HG03520 (cell line): ENCODE measurements around the gene SPATS2L.

Experiments
- ATAC-seq: cut with Tn5 transposase; IDR thresholded peaks from one replicate; pipeline ENCODE4 v1.9.1; 2021; ENCODE audit warnings: mild to moderate bottlenecking, moderate library complexity; ENCODE audit not compliant: unreplicated experiment

The SPATS2L gene, protein sequence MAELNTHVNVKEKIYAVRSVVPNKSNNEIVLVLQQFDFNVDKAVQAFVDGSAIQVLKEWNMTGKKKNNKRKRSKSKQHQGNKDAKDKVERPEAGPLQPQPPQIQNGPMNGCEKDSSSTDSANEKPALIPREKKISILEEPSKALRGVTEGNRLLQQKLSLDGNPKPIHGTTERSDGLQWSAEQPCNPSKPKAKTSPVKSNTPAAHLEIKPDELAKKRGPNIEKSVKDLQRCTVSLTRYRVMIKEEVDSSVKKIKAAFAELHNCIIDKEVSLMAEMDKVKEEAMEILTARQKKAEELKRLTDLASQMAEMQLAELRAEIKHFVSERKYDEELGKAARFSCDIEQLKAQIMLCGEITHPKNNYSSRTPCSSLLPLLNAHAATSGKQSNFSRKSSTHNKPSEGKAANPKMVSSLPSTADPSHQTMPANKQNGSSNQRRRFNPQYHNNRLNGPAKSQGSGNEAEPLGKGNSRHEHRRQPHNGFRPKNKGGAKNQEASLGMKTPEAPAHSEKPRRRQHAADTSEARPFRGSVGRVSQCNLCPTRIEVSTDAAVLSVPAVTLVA

DNA sequence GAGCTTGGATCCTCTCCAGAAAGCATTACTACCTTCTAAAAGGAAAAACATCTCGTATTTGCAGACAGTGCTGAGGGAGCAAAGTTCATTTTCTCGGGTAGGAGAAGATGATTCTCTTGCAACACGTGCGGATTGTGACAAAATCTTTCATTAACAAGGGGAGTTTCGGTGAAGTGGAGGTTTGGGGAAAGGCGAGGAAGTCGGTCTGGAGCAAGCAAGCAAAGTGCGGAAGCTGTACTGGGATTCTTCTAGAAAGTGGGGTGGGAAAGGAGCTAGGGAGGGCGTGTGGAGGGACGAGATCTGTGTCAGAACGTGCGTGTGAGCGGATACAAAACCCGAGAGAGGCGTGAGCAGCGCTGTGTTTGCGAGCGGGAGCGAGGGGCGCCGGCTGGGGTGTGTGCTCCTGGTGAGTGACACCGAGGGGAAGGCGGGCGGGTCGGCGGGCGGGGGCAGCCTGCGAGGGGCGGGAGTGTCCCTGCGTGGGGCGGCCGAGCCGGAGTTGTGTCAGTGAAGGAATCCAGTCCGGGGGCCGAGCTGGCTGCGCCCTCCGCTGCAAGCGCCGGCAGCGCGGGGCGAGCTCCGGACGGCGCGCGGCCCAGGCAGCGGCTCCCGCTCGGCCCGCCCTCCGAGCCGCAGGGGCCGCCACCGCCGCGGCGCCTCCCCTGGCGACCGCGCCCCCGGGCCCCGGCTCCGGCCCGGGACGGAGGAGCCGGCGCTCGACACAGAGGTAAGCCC lies at the start of gene SPATS2L:
Gene SPATS2L, plus strand, starts transcription at position 498 of the 735 bp plus-strand sequence. CDS start 82,552 bp downstream, outside the sequence.
- peak; percentile 47 for ATAC-seq

DNA sequence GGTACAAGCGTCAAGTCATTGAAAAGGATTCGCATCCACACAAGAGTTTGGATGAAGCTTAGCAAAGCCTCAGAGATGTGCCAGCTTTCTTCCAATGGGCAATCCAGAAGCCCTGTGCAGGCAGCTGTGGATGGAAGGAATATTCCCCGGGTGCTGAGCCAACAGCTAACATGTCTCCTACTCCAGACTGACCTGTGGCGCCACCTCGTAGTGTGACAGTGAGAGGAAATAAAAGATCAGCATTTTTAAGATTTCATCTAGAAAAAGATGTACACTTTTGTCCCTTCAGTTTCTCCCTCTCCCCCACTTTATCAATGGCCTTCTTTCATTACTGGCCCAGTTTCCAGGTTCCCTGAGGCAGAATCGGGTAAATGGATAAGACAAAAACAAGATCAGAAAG lies 48.9 kb upstream of the SPATS2L start:
- ATAC-seq = no peak

- no peak for ATAC-seq
These were observed 48.4 kb upstream of the SPATS2L start for GRCh38 chr2:200258081-200258480.

DNA sequence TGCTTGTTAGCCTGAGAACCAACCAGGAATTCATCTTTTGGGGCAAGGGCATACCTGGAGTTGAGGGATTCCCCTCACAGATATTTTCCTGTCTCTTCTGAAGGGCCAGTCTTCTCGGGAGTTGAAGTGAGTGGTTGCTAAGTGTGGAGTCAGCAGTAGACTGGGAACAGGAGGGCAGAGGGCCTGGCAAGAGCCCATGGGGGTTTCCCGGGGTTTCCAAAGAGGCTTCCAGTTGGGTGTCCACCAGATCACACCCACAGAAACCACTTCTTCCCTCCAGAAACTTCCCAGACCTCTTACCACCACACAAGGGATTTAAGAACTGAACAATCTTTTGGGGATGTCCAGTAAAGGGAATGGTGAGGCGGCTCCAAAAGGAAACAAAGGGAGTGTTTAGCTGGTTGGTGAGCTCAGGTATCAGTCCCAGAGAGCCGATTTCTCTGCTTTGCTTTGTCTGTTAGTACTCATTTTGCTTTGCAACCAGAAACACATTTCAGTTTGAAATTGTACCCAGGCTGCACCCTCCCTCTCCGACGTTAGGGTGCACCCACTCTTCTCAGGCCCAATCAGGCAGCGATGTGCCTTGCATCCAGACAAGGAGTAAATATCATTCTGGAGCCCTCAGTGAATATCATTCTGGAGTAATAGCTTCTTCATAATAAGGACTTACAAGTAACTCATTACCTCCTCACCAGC lies 47.5 kb upstream of the SPATS2L start:
- ATAC-seq = no peak

DNA sequence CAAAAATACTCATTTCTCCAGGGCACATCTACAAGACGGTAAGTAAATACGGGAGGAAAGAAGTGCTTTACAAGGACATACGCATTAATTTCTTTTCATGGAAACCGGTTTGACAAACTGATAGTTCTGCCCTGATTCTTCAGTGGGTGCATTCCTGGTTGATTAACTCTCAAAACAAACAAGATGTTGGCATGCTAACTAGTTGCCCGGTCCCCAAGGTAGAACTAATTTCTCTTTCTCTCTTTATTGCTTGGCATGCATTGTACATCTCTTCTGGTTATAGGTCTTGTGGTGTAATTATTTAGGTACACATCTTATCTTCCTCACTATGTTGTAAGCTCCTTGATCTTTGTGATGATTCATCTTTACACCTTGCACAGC lies 46.9 kb upstream of the SPATS2L start:
- ATAC-seq = no peak

DNA sequence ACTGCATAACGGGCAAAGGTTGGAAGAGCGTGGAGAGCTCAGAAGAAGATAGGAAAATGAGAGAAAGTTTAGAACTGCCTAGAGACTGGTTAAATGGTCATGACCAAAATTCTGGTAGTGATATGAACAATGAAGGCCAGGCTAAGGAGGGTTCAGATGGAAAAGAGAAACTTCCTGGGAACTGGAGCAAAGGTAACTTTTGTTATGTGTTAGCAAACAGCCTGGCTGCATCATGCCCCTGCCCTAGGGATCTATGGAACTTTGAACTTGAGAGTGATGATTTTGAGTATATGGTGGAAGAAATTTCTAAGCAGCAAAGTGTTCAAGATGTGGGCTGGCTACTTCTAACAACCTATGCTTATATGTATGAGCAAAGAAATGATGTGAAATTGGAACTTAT lies 44.4 kb upstream of the SPATS2L start:
- ATAC-seq = no peak

GRCh38 chr2:200263279-200263678 lies 43.2 kb upstream of the SPATS2L start:
- ATAC-seq = no peak

DNA sequence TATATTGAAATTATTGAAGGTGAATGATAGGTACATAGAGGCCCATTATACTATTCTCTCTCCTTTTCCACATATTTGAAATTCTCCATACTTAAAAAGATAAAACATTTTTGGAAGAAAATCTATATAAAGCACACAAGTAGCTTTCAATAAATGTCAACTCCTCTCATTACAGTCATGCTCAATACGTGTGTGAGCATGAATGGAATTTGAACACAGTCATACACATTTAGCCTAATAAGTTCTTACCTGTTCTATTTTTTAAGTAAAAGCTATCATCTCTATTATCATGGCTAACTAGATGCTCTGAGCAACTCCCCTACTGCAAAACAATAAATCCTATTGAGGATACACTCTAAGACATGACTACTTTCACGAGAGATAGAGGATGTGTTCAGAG lies 41.9 kb upstream of the SPATS2L start:
- ATAC-seq = no peak

- no peak for ATAC-seq
These were observed 40.1 kb upstream of the SPATS2L start for GRCh38 chr2:200266406-200266805.

DNA sequence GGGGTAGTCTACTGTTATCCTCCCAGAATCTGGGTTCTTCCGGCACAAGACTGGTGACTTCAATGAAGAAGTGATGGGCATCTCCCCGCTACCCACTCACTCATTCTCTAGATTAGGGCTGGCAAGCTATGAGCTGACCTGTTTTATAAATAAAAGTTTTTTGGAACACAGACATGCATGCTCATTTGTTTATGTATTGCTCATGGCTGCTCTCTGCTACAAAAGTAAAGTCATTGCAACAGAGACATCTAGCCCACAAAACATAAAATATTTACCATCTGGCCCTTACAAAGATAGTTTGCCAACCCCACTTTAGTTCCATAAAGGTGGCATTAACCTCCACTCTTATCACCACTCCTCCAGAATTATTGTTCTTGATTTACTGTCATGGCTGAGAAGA lies 39.1 kb upstream of the SPATS2L start:
- no peak for ATAC-seq

- no peak for ATAC-seq
These were observed 35.8 kb upstream of the SPATS2L start for GRCh38 chr2:200270732-200271131.

GRCh38 chr2:200272320-200272719 lies 34.2 kb upstream of the SPATS2L start:
- no peak for ATAC-seq

- ATAC-seq = no peak
These were observed 32.1 kb upstream of the SPATS2L start for GRCh38 chr2:200274116-200275075.

DNA sequence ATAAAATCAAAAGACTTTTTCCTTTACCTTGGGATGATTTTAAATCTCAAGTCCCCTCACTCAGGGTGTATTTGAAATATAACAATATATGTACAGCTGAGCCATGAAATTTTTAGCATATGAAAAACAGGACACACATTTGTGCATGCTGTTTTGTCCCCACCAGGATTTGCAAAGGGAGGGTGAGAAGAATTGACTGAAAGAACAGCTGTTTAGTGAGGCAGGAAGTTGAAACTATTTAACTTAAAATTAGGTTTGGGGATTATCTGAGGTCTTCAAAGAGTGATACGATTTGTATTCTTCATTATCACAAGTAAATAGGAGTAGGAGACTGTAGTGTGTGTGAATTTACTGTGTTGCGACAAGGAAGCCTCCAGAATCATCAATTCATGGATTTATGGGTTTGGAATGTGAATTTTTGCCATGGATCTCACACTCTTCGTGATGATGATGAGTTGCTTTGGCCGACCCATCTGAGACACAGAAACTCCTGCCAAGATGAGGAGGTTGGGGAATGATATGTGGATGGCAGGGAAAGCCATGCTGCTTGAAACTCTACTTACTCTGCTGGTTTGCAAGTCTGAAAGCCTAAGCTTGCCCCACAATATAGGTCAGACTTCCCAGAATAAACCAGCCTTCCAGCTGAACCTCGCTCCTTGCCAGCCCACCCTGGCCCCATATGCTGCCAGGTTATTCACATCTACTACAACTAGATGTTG lies 31.0 kb upstream of the SPATS2L start:
- ATAC-seq = no peak

GRCh38 chr2:200276472-200276871 lies 30.0 kb upstream of the SPATS2L start:
- ATAC-seq = no peak

- ATAC-seq = no peak
These were observed 27.7 kb upstream of the SPATS2L start for GRCh38 chr2:200278694-200279316.

GRCh38 chr2:200279857-200280256 lies 26.6 kb upstream of the SPATS2L start:
- ATAC-seq = no peak

- ATAC-seq = no peak
These were observed 19.9 kb upstream of the SPATS2L start for GRCh38 chr2:200286578-200286977.
